WTC11 (cell line): ENCODE data around the gene EPN1. TPM values are rescaled to one million over a fixed set of nuclear protein-coding genes. Genes with fewer than 3 reads are reported as not detected.

ENCODE experiments used
- ATAC-seq: fragments of 200-7000 bp; cut with Tn5 transposase; 2 replicates; pipeline ENCODE4 v1.10.0; 2021; ENCODE audit warnings: mild to moderate bottlenecking, moderate library complexity
- CTCF ChIA-PET: fragments of 300-600 bp; sonication (Branson Sonifier 250); formaldehyde crosslinking; loops from one replicate; lab custom pipeline; 2021; ENCODE audit warnings: antibody characterized with exemption; lab: Charles Lee
- POLR2A ChIA-PET: fragments of 350-600 bp; sonication (Branson Sonifier 250); formaldehyde crosslinking; loops from one replicate; lab custom pipeline; 2021; ENCODE audit warnings: antibody characterized with exemption; lab: Charles Lee
- DNase-seq: peaks from one replicate; pipeline ENCODE4 v3.0.0; 2021; ENCODE audit warnings: low spot score
- H3K27ac Mint-ChIP-seq: 2 replicates; pipeline ENCODE4 v1.8.0; 2021; ENCODE audit warnings: mixed read lengths
- H3K27me3 Mint-ChIP-seq: 2 replicates; pipeline ENCODE4 v1.8.0; 2021; ENCODE audit warnings: low read depth, mild to moderate bottlenecking, moderate library complexity, mixed read lengths
- H3K36me3 Mint-ChIP-seq: 2 replicates; pipeline ENCODE4 v1.8.0; 2021; ENCODE audit warnings: mixed read lengths
- H3K4me1 Mint-ChIP-seq: 2 replicates; pipeline ENCODE4 v1.8.0; 2022; ENCODE audit warnings: mixed read lengths
- H3K4me3 Mint-ChIP-seq: 2 replicates; pipeline ENCODE4 v1.8.0; 2021; ENCODE audit warnings: mild to moderate bottlenecking, moderate library complexity, mixed read lengths
- H3K9me3 Mint-ChIP-seq: 2 replicates; pipeline ENCODE4 v1.8.0; 2021; ENCODE audit warnings: mixed read lengths
- CBFB ChIP-seq: sonication (generic); formaldehyde crosslinking; IDR thresholded peaks from 2 replicates; pipeline ENCODE4 v1.8.1; 2022; ENCODE audit warnings: mild to moderate bottlenecking, low read depth, missing genetic modification reagents
- ELF4 ChIP-seq: sonication (generic); formaldehyde crosslinking; IDR thresholded peaks from 2 replicates; pipeline ENCODE4 v1.8.1; 2022; ENCODE audit warnings: low read depth, mild to moderate bottlenecking, moderate library complexity, missing genetic modification reagents
- ETV6 ChIP-seq: sonication (generic); formaldehyde crosslinking; IDR thresholded peaks from 2 replicates; pipeline ENCODE4 v1.8.1; 2022; ENCODE audit warnings: mild to moderate bottlenecking, missing genetic modification reagents
- GABPB1 ChIP-seq: sonication (generic); formaldehyde crosslinking; IDR thresholded peaks from 2 replicates; pipeline ENCODE4 v1.8.1; 2023; ENCODE audit warnings: mild to moderate bottlenecking, missing genetic modification reagents
- JUN ChIP-seq: sonication (generic); formaldehyde crosslinking; IDR thresholded peaks from 2 replicates; pipeline ENCODE4 v1.8.0; 2023; ENCODE audit warnings: mild to moderate bottlenecking, missing genetic modification reagents
- MXD4 ChIP-seq: fragments of 250-450 bp; sonication (Bioruptor Pico); IDR thresholded peaks from 2 replicates; pipeline ENCODE4 v1.8.0; 2021; ENCODE audit warnings: mild to moderate bottlenecking, moderate library complexity, borderline replicate concordance
- ZNF416 ChIP-seq: fragments of 250-450 bp; sonication (Bioruptor Pico); IDR thresholded peaks from 2 replicates; pipeline ENCODE4 v1.9.0; 2021; ENCODE audit warnings: mild to moderate bottlenecking, inconsistent platforms
- total RNA-seq: library from RNA; stranded (reverse); gene quantifications from 3 replicates; pipeline ENCODE4 v1.2.3, GENCODE V29; 2021
- TF ChIP-seq, protein P1 (sequence below): sonication (generic); formaldehyde crosslinking; IDR thresholded peaks from 2 replicates; pipeline ENCODE4 v1.8.0; 2023; ENCODE audit warnings: missing genetic modification reagents, mild to moderate bottlenecking, borderline replicate concordance
- TF ChIP-seq, protein P2 (sequence below): sonication (generic); formaldehyde crosslinking; IDR thresholded peaks from 2 replicates; pipeline ENCODE4 v1.8.1; 2022; ENCODE audit warnings: mild to moderate bottlenecking, moderate library complexity, missing genetic modification reagents
- TF ChIP-seq, protein P3 (sequence below): sonication (generic); formaldehyde crosslinking; IDR thresholded peaks from 2 replicates; pipeline ENCODE4 v1.8.1; 2022; ENCODE audit warnings: low read depth, missing genetic modification reagents, borderline replicate concordance
- TF ChIP-seq, protein P4 (sequence below): fragments of 250-450 bp; sonication (Bioruptor Pico); IDR thresholded peaks from 2 replicates; pipeline ENCODE4 v1.8.0; 2021; ENCODE audit warnings: mild to moderate bottlenecking
- TF ChIP-seq, protein P5 (sequence below): fragments of 250-450 bp; sonication (Bioruptor Pico); IDR thresholded peaks from 2 replicates; pipeline ENCODE4 v1.9.0; 2021; ENCODE audit warnings: mild to moderate bottlenecking
- TF ChIP-seq, protein P6 (sequence below): sonication (generic); formaldehyde crosslinking; IDR thresholded peaks from 2 replicates; pipeline ENCODE4 v1.8.1; 2023; ENCODE audit warnings: mild to moderate bottlenecking, moderate library complexity, missing genetic modification reagents

EPN1 gene
- total RNA-seq, 1 experiment from 2014 or later: 234 TPM

DNA sequence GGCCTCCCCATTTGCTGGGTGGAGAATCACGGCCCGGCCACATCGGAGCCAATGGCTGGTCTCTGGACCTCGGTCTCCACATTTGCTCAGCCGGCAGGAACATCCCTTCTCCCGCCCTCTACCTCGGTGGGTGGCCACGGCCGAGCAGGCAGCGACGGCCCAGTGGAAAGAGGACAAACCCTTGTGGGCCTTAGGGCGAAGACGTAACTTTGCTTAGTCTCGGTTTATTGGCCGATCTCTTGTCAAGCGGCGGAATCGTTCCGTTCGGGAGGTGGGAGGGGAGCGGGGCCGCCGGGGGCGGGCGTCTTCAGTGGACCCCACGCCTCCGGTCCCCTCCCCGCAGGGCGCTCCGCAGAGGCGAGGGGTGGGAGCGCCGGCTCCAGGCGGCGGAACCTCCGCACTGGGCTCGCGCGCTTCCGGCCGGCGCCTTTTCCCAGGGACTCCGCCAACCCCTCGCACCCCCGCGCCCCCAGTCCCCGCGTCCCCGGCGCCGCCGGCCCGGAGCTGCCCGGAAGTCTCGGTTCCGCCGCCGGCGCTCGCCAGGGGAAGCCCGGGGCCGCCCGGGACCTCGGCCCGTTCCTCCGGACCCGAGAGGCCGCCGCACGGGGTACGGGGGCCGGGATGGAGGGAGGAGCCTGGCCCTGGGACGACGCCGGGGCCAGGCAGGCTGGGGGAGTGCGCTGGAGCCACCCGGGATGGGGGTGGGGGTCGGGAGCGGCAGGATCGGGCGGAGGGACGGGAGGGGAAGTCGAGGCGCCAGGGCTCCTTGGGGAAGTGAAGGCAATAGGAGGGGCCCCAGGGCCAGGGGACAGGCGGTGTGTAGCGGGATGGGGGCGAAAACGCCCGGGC lies 34.2 kb upstream of the EPN1 start, which contains the start of gene ZNF580 (continued):
- TF ChIP-seq, protein P1, sequence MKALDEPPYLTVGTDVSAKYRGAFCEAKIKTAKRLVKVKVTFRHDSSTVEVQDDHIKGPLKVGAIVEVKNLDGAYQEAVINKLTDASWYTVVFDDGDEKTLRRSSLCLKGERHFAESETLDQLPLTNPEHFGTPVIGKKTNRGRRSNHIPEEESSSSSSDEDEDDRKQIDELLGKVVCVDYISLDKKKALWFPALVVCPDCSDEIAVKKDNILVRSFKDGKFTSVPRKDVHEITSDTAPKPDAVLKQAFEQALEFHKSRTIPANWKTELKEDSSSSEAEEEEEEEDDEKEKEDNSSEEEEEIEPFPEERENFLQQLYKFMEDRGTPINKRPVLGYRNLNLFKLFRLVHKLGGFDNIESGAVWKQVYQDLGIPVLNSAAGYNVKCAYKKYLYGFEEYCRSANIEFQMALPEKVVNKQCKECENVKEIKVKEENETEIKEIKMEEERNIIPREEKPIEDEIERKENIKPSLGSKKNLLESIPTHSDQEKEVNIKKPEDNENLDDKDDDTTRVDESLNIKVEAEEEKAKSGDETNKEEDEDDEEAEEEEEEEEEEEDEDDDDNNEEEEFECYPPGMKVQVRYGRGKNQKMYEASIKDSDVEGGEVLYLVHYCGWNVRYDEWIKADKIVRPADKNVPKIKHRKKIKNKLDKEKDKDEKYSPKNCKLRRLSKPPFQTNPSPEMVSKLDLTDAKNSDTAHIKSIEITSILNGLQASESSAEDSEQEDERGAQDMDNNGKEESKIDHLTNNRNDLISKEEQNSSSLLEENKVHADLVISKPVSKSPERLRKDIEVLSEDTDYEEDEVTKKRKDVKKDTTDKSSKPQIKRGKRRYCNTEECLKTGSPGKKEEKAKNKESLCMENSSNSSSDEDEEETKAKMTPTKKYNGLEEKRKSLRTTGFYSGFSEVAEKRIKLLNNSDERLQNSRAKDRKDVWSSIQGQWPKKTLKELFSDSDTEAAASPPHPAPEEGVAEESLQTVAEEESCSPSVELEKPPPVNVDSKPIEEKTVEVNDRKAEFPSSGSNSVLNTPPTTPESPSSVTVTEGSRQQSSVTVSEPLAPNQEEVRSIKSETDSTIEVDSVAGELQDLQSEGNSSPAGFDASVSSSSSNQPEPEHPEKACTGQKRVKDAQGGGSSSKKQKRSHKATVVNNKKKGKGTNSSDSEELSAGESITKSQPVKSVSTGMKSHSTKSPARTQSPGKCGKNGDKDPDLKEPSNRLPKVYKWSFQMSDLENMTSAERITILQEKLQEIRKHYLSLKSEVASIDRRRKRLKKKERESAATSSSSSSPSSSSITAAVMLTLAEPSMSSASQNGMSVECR (CRISPR knock-in tag): no peak
- TF ChIP-seq, protein P2, sequence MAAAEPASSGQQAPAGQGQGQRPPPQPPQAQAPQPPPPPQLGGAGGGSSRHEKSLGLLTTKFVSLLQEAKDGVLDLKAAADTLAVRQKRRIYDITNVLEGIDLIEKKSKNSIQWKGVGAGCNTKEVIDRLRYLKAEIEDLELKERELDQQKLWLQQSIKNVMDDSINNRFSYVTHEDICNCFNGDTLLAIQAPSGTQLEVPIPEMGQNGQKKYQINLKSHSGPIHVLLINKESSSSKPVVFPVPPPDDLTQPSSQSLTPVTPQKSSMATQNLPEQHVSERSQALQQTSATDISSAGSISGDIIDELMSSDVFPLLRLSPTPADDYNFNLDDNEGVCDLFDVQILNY (CRISPR knock-in tag): no peak; the same call in 1 of the 2 replicates
- TF ChIP-seq, protein P3, sequence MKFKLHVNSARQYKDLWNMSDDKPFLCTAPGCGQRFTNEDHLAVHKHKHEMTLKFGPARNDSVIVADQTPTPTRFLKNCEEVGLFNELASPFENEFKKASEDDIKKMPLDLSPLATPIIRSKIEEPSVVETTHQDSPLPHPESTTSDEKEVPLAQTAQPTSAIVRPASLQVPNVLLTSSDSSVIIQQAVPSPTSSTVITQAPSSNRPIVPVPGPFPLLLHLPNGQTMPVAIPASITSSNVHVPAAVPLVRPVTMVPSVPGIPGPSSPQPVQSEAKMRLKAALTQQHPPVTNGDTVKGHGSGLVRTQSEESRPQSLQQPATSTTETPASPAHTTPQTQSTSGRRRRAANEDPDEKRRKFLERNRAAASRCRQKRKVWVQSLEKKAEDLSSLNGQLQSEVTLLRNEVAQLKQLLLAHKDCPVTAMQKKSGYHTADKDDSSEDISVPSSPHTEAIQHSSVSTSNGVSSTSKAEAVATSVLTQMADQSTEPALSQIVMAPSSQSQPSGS (CRISPR knock-in tag): no peak
- TF ChIP-seq, all 79 proteins: peak for 5

DNA sequence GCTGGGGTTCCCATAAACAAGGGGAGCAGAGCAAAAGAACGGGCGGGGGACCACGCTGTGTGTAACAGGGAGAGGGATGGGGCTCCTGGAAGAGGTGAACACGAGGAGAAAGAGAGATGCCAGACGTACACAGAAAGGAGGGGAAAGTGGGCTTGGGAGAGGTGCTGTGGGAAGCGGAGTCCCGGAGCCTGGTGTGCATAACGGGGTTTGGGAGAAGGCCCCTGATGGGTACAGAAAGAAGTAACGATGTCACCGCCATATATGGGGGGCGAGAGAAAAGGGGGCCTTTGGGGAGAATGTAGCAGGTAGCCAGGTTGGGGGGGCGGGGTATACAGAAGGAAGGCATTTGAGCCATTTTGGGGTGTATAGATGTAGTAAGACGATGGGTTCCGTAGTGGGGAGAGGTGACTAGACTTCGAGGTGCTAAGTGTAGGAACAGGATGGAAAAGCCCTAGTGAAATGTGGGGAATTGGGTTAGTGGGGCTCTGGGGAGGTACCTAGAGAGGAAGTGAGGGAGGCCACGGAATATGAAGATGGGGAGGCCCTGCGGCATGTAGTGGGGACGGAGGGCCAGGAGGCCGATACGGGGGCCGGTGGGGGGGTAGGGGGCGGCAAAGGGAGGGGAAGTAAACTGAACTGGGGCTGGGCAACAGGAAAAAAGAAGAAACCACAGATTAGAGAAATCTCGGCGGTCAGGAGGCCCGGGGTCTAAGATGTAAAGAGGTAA lies 33.4 kb upstream of the EPN1 start:
- TF ChIP-seq, protein P4, sequence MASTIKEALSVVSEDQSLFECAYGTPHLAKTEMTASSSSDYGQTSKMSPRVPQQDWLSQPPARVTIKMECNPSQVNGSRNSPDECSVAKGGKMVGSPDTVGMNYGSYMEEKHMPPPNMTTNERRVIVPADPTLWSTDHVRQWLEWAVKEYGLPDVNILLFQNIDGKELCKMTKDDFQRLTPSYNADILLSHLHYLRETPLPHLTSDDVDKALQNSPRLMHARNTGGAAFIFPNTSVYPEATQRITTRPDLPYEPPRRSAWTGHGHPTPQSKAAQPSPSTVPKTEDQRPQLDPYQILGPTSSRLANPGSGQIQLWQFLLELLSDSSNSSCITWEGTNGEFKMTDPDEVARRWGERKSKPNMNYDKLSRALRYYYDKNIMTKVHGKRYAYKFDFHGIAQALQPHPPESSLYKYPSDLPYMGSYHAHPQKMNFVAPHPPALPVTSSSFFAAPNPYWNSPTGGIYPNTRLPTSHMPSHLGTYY: peak; percentile 63
- 0 out of 2 replicates have a peak, but pooled peaks have one; percentile 9 for TF ChIP-seq GABPB1 (CRISPR knock-in tag)
- TF ChIP-seq, protein P5, sequence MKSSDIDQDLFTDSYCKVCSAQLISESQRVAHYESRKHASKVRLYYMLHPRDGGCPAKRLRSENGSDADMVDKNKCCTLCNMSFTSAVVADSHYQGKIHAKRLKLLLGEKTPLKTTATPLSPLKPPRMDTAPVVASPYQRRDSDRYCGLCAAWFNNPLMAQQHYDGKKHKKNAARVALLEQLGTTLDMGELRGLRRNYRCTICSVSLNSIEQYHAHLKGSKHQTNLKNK (CRISPR knock-in tag): peak; percentile 59; the same call in 1 of the 2 replicates
- TF ChIP-seq, protein P6, sequence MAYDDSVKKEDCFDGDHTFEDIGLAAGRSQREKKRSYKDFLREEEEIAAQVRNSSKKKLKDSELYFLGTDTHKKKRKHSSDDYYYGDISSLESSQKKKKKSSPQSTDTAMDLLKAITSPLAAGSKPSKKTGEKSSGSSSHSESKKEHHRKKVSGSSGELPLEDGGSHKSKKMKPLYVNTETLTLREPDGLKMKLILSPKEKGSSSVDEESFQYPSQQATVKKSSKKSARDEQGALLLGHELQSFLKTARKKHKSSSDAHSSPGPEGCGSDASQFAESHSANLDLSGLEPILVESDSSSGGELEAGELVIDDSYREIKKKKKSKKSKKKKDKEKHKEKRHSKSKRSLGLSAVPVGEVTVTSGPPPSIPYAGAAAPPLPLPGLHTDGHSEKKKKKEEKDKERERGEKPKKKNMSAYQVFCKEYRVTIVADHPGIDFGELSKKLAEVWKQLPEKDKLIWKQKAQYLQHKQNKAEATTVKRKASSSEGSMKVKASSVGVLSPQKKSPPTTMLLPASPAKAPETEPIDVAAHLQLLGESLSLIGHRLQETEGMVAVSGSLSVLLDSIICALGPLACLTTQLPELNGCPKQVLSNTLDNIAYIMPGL (CRISPR knock-in tag): no peak
- no peak for TF ChIP-seq ELF4 (CRISPR knock-in tag)
- TF ChIP-seq, protein P2 (CRISPR knock-in tag): no peak
- TF ChIP-seq ZNF416: 0 out of 2 replicates have a peak, but pooled peaks have one; percentile 4
- TF ChIP-seq JUN (CRISPR knock-in tag): no peak
- TF ChIP-seq ETV6: peak; percentile 40; the same call in 1 of the 2 replicates
- TF ChIP-seq MXD4: no peak
- TF ChIP-seq CBFB (CRISPR knock-in tag): no peak
- no peak for DNase-seq

More for the DNA sequence above, 33.4 kb upstream of the EPN1 start:
- H3K4me1 Mint-ChIP-seq: peaks cover 20% of the 10 kb centered on the region
- H3K4me3 Mint-ChIP-seq: peak overlapping the region; percentile 89
- ChIA-PET POLR2A (interaction anchor here (1.0 kb wide), 1 partner anchor 13 kb away, joined by 3 read pairs; the partner anchor contains the start of gene U2AF2), CTCF (interaction anchor here (0.6 to 2.6 kb wide), 5 partner anchors 9 to 1404 kb away, joined by 3 to 12 read pairs (median 11); partner anchors contain the start of gene ZNF784)
- H3K36me3 Mint-ChIP-seq: peaks cover 20% of the 10 kb centered on the region
- peak overlapping the region; percentile 89 for H3K27ac Mint-ChIP-seq
- peaks cover 9% of the 10 kb centered on the region for H3K27me3 Mint-ChIP-seq
- H3K9me3 Mint-ChIP-seq: peaks cover 4% of the 10 kb centered on the region
- peak; percentile 2 for ATAC-seq
